ENCODE data around the gene FCER2. TPM values are rescaled to one million over a fixed set of nuclear protein-coding genes. Genes with fewer than 3 reads are reported as not detected.
"Not testable (repeated sequence)": the region's sequence is repeated elsewhere in the genome, so short reads cannot be mapped to it uniquely, and the experiment has no call there.

The FCER2 gene, protein sequence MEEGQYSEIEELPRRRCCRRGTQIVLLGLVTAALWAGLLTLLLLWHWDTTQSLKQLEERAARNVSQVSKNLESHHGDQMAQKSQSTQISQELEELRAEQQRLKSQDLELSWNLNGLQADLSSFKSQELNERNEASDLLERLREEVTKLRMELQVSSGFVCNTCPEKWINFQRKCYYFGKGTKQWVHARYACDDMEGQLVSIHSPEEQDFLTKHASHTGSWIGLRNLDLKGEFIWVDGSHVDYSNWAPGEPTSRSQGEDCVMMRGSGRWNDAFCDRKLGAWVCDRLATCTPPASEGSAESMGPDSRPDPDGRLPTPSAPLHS
- not detected for polyA plus RNA-seq (2013, experiment 1 of 2)
- not detected for polyA plus RNA-seq (2013, experiment 2 of 2)

DNA sequence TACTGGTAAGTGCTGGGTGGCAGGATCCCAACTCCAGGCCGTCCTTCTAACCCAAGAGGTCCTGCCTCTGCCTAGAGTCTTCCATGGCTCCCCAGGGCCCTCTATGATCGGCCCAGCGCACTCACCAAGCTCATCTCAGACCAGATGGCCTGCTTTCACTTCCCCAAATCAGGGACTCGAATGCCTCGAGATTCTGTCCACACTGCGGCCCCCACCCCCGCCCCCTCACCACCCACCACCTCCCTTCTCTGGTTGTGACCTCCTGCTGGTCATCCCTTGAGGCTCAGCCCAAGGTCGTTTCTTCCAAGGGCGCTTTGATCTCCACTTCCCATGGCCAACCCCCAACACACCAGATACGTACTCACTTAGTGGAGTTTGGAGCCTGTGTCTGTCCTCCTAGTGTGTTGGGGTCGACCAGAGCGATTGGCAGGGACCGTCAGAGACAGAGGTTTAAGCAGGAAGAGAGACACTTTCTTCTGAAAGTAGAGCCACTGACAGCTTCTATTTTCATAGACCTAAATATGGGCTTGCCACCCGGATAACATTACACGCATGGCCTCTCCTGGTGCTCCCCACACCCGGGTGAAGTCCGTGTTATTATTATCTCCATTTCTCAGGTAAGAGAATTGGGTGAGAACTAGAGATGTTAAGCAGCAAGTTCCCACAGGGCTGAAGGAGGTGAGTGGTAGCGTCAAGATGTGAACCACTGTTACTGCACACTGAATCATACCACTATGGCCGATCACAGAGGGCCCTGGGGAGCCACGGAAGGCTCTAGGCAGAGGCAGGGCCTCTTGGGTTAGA is at the start of gene FCER2:
TSS of gene FCER2 (minus strand) at position 478 of the 804 bp plus-strand sequence. CDS start 2,371 bp downstream, outside the sequence.
- no peaks in the 10 kb centered on the region for H3K36me3 ChIP-seq (ENCODE audit: insufficient read depth, low read length)
- H3K27ac ChIP-seq (ENCODE audit: low read depth, low read length): no peak within 1 kb of the TSS
- no peaks in the 10 kb centered on the region for H3K9me3 ChIP-seq (ENCODE audit: insufficient read depth, low read depth, low read length)
- no peak within 1 kb of the TSS for H3K9ac ChIP-seq (ENCODE audit: low read depth, low read length)
- no peaks in the 10 kb centered on the region for H3K27me3 ChIP-seq (ENCODE audit: insufficient read depth, low read length)
- WGBS: 71% methylated on average over 19 of the region's 20 CpGs
- H3K4me1 ChIP-seq (ENCODE audit: insufficient read depth, low read length): no peaks in the 10 kb centered on the region
- no peak within 1 kb of the TSS for H3K4me3 ChIP-seq (ENCODE audit: low read length)

- Histone ChIP-seq H3K9ac (ENCODE audit: low read depth, low read length) (no peak overlapping the region), H3K4me1 (ENCODE audit: insufficient read depth, low read length) (peaks cover 10% of the 10 kb centered on the region; the same call in 1 of the 2 replicates), H3K36me3 (ENCODE audit: insufficient read depth, low read length) (no peaks in the 10 kb centered on the region), H3K9me3 (ENCODE audit: insufficient read depth, low read depth, low read length) (peaks cover 6% of the 10 kb centered on the region; the same call in 1 of the 2 replicates), H3K27ac (ENCODE audit: low read depth, low read length) (no peak overlapping the region), H3K4me3 (ENCODE audit: low read length) (no peak overlapping the region), H3K27me3 (ENCODE audit: insufficient read depth, low read length) (no peaks in the 10 kb centered on the region)
- 79% methylated on average over 12 of the region's 12 CpGs for WGBS
Observed at GRCh38 chr19:7751157-7751783, 49.3 kb upstream of the FCER2 start.

DNA sequence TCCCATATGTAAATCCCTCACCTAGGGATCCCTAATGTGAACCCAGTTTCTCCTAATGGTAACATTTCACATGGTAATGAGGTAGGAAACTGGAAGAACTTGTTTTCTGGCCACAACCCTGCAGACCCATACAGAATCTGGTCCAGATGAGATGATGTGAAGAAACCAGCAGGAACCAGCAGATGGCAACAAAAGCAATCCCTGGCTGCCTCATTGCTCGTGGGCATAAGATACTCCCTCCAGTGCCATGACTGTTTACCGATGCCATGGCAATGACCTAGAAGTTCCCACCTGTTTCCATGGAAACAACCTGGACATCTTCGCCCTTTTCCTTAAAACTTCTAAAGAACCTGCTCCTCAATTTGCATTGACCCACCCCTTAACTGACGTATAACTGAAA is 46.8 kb upstream of the FCER2 start:
- Histone ChIP-seq H3K4me1 (ENCODE audit: insufficient read depth, low read length) (peaks cover 10% of the 10 kb centered on the region; the same call in 1 of the 2 replicates), H3K27ac (ENCODE audit: low read depth, low read length) (no peak overlapping the region), H3K4me3 (ENCODE audit: low read length) (no peak overlapping the region), H3K9me3 (ENCODE audit: insufficient read depth, low read depth, low read length) (0 out of 2 replicates have a peak, but pooled peaks cover 2% of the 10 kb centered on the region), H3K27me3 (ENCODE audit: insufficient read depth, low read length) (no peaks in the 10 kb centered on the region), H3K9ac (ENCODE audit: low read depth, low read length) (no peak overlapping the region), H3K36me3 (ENCODE audit: insufficient read depth, low read length) (no peaks in the 10 kb centered on the region)
- WGBS: 43% methylated on average over 4 of the region's 4 CpGs

- no peak overlapping the region for H3K4me3 ChIP-seq (ENCODE audit: low read length)
- WGBS: 87% methylated on average over 1 of the region's 2 CpGs
- H3K9ac ChIP-seq (ENCODE audit: low read depth, low read length): no peak overlapping the region
- H3K4me1 ChIP-seq (ENCODE audit: insufficient read depth, low read length): peaks cover 10% of the 10 kb centered on the region; the same call in 1 of the 2 replicates
- H3K27me3 ChIP-seq (ENCODE audit: insufficient read depth, low read length): no peaks in the 10 kb centered on the region
- no peaks in the 10 kb centered on the region for H3K36me3 ChIP-seq (ENCODE audit: insufficient read depth, low read length)
- no peak overlapping the region for H3K27ac ChIP-seq (ENCODE audit: low read depth, low read length)
- H3K9me3 ChIP-seq (ENCODE audit: insufficient read depth, low read depth, low read length): 0 out of 2 replicates have a peak, but pooled peaks cover 2% of the 10 kb centered on the region
Observed at GRCh38 chr19:7748171-7748570, 46.2 kb upstream of the FCER2 start.

GRCh38 chr19:7746903-7747884 is 45.3 kb upstream of the FCER2 start, which contains the start of gene CD209:
Gene CD209, minus strand, starts transcription at chr19:7747534. Its CDS starts 23 bp downstream, at chr19:7747511.
- H3K27me3 ChIP-seq (ENCODE audit: insufficient read depth, low read length): no peaks in the 10 kb centered on the region
- 73% methylated on average over 7 of the region's 7 CpGs for WGBS

DNA sequence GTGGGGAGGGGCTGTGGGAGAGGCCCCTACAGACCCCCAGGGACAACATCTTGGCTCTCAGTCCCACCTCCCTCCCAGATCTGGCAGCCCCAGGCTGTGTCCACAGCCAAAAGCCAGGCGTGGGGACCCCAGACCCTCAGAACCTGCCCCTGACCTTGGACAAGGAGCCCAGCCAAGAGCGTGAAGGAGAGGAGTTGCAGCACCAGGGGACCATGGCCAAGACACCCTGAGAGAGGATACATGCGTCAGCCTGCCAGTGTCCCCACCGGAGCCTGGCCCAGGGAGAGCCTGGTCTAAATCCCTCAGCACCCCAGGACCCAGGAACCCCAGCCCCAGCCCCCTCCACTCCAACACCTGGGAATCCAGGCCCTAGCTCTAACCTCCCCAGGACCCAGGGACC is 44.4 kb upstream of the FCER2 start:
- H3K4me1 ChIP-seq (ENCODE audit: insufficient read depth, low read length): peaks cover 10% of the 10 kb centered on the region; the same call in 1 of the 2 replicates
- not testable (repeated sequence) for H3K9me3 ChIP-seq (ENCODE audit: insufficient read depth, low read depth, low read length); H3K27ac ChIP-seq (ENCODE audit: low read depth, low read length); H3K27me3 ChIP-seq (ENCODE audit: insufficient read depth, low read length); H3K9ac ChIP-seq (ENCODE audit: low read depth, low read length); H3K36me3 ChIP-seq (ENCODE audit: insufficient read depth, low read length); H3K4me3 ChIP-seq (ENCODE audit: low read length)
- WGBS: 88% methylated on average over 4 of the region's 4 CpGs

More at GRCh38 chr19:7746903-7747884, 45.3 kb upstream of the FCER2 start, which contains the start of gene CD209:
- H3K9me3 ChIP-seq (ENCODE audit: insufficient read depth, low read depth, low read length): 0 out of 2 replicates have a peak, but pooled peaks cover 2% of the 10 kb centered on the region
- no peak within 1 kb of the TSS for H3K27ac ChIP-seq (ENCODE audit: low read depth, low read length)
- peaks cover 10% of the 10 kb centered on the region; the same call in 1 of the 2 replicates for H3K4me1 ChIP-seq (ENCODE audit: insufficient read depth, low read length)
- no peaks in the 10 kb centered on the region for H3K36me3 ChIP-seq (ENCODE audit: insufficient read depth, low read length)
- no peak within 1 kb of the TSS for H3K4me3 ChIP-seq (ENCODE audit: low read length)
- H3K9ac ChIP-seq (ENCODE audit: low read depth, low read length): no peak within 1 kb of the TSS

DNA sequence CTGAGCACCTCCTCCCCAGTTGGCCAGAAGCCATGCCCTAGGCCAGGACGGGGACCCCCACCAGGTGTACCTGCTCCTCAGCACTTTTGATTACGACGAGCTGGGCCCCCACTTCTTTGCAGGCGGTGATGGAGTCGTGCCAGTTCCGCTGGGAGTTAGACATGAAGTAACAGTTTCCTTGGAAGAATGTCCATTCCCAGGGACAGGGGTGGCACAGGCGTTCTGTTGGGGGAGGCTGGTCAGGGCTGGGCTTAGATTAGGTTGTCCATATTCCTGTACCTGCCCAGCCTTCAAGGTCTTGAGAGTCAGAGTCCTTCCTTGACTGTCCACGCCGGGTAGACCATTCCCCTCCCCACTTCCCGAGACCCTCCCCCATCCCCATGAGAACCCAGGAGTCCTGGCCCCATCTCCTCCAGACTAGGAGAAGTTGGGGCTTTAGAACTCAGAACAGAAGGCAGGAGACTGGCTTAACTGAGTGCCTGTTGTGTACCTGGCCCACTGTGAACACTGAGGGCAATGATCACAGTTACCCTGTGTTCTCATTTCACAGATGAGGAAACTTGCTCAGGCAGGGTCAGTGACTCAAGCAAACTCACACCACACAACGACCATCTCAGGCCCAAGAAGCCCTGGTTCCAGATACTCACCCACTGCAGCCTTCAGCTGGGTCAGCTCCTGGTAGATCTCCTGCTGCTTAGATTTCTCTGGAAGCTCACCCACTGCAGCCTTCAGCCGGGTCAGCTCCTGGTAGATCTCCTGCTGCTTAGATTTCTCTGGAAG is 43.1 kb upstream of the FCER2 start:
- Histone ChIP-seq H3K27me3 (ENCODE audit: insufficient read depth, low read length) (no peaks in the 10 kb centered on the region; the same call in 1 of the 2 replicates), H3K4me3 (ENCODE audit: low read length) (no peak overlapping the region), H3K36me3 (ENCODE audit: insufficient read depth, low read length) (no peaks in the 10 kb centered on the region), H3K27ac (ENCODE audit: low read depth, low read length) (no peak overlapping the region), H3K4me1 (ENCODE audit: insufficient read depth, low read length) (peaks cover 10% of the 10 kb centered on the region; the same call in 1 of the 2 replicates), H3K9ac (ENCODE audit: low read depth, low read length) (no peak overlapping the region), H3K9me3 (ENCODE audit: insufficient read depth, low read depth, low read length) (0 out of 2 replicates have a peak, but pooled peaks cover 2% of the 10 kb centered on the region)
- WGBS: 78% methylated on average over 11 of the region's 12 CpGs

DNA sequence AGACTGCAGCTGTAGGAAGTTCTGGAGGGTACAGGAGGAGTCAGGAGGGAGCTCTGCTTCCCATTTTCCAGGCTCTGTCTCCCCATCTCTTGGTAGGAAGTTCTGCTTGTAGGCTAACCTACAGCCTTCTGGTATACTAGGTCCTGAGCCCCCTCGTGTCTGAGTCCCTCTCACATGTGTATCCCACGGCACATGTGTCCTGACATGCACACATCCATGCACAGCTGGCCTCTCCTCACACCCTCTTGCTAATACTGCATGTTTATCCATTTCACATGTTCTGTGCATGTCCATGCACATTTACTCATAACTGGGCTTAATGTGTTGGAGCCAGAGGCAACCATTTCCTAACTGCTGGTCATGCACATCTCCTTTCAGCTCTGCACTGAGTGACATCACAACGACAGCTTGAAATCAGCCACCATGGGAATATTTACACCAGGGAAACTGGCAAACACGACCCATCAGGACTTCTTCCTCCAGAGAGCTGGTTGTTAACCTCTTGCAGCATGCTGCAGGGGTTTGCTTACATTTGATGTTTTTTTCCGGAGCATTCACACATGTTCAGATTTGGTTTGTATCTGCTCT is 42.4 kb upstream of the FCER2 start:
- no peak overlapping the region for H3K27ac ChIP-seq (ENCODE audit: low read depth, low read length)
- 69% methylated on average over 5 of the region's 5 CpGs for WGBS
- 0 out of 2 replicates have a peak, but pooled peaks cover 2% of the 10 kb centered on the region for H3K9me3 ChIP-seq (ENCODE audit: insufficient read depth, low read depth, low read length)
- H3K4me1 ChIP-seq (ENCODE audit: insufficient read depth, low read length): peaks cover 10% of the 10 kb centered on the region; the same call in 1 of the 2 replicates
- H3K9ac ChIP-seq (ENCODE audit: low read depth, low read length): no peak overlapping the region
- no peaks in the 10 kb centered on the region for H3K36me3 ChIP-seq (ENCODE audit: insufficient read depth, low read length)
- H3K4me3 ChIP-seq (ENCODE audit: low read length): no peak overlapping the region
- H3K27me3 ChIP-seq (ENCODE audit: insufficient read depth, low read length): no peaks in the 10 kb centered on the region; the same call in 1 of the 2 replicates

- no peak overlapping the region for H3K9ac ChIP-seq (ENCODE audit: low read depth, low read length)
- WGBS: 57% methylated on average over 2 of the region's 2 CpGs
- no peak overlapping the region for H3K27ac ChIP-seq (ENCODE audit: low read depth, low read length)
- no peak overlapping the region for H3K4me3 ChIP-seq (ENCODE audit: low read length)
- no peaks in the 10 kb centered on the region for H3K36me3 ChIP-seq (ENCODE audit: insufficient read depth, low read length)
- H3K9me3 ChIP-seq (ENCODE audit: insufficient read depth, low read depth, low read length): 0 out of 2 replicates have a peak, but pooled peaks cover 2% of the 10 kb centered on the region
- peaks cover 10% of the 10 kb centered on the region; the same call in 1 of the 2 replicates for H3K4me1 ChIP-seq (ENCODE audit: insufficient read depth, low read length)
- no peaks in the 10 kb centered on the region; the same call in 1 of the 2 replicates for H3K27me3 ChIP-seq (ENCODE audit: insufficient read depth, low read length)
Observed at GRCh38 chr19:7743425-7743841, 41.5 kb upstream of the FCER2 start.
